H9 (cell line): Measurements from ENCODE around the gene ALPG. TPM values are rescaled to one million over a fixed set of nuclear protein-coding genes. Genes with fewer than 3 reads are reported as not detected.
"Not testable (repeated sequence)": the region's sequence is repeated elsewhere in the genome, so short reads cannot be mapped to it uniquely, and the experiment has no call there.

Source experiments
- DNase-seq: peaks from one replicate; pipeline ENCODE4 v3.0.0-alpha.2; 2017
- H2AFZ ChIP-seq: one replicate; pipeline ENCODE4 v1.6.1; 2013; ENCODE audit warnings: mild to moderate bottlenecking, low read length, control low read depth, moderate library complexity
- H2AK5ac ChIP-seq: 2 replicates; pipeline ENCODE4 v1.6.1; 2013; ENCODE audit warnings: low read length, control low read depth, mixed read lengths; ENCODE audit not compliant: insufficient read length
- H2BK120ac ChIP-seq: one replicate; pipeline ENCODE4 v1.6.1; 2013; ENCODE audit warnings: low read depth, mild to moderate bottlenecking, low read length, control low read depth, inconsistent platforms; ENCODE audit not compliant: poor library complexity, severe bottlenecking
- H2BK12ac ChIP-seq: 2 replicates; pipeline ENCODE4 v1.6.1; 2013; ENCODE audit warnings: low read length, control low read depth, mixed read lengths, low read depth; ENCODE audit not compliant: insufficient read length
- H2BK15ac ChIP-seq: 2 replicates; pipeline ENCODE4 v1.6.1; 2013; ENCODE audit warnings: low read depth, low read length, control low read depth
- H2BK20ac ChIP-seq: one replicate; pipeline ENCODE4 v1.6.1; 2013; ENCODE audit warnings: low read depth, mild to moderate bottlenecking, low read length, control low read depth, inconsistent platforms; ENCODE audit not compliant: poor library complexity, severe bottlenecking
- H2BK5ac ChIP-seq: 2 replicates; pipeline ENCODE4 v1.6.1; 2013; ENCODE audit warnings: low read length, control low read depth, mixed read lengths; ENCODE audit not compliant: insufficient read length
- H3K14ac ChIP-seq: 2 replicates; pipeline ENCODE4 v1.6.1; 2013; ENCODE audit warnings: low read length, control low read depth; ENCODE audit not compliant: insufficient read depth
- H3K18ac ChIP-seq: 2 replicates; pipeline ENCODE4 v1.6.1; 2013; ENCODE audit warnings: low read depth, mild to moderate bottlenecking, mixed read lengths, low read length, control low read depth; ENCODE audit not compliant: insufficient read length
- H3K23ac ChIP-seq: 2 replicates; pipeline ENCODE4 v1.6.1; 2013; ENCODE audit warnings: low read length, control low read depth, mixed read lengths, low read depth; ENCODE audit not compliant: insufficient read length
- H3K23me2 ChIP-seq: 2 replicates; pipeline ENCODE4 v1.6.1; 2013; ENCODE audit warnings: low read depth, mild to moderate bottlenecking, mixed read lengths, low read length, control low read depth; ENCODE audit not compliant: insufficient read length, poor library complexity, severe bottlenecking
- H3K27ac ChIP-seq: 2 replicates; pipeline ENCODE4 v1.5.1; 2013; ENCODE audit warnings: low read length, control low read depth, mixed read lengths, low read depth; ENCODE audit not compliant: insufficient read length
- H3K27me3 ChIP-seq: 2 replicates; pipeline ENCODE4 v1.6.1; 2013; ENCODE audit warnings: low read length, control low read depth, inconsistent platforms; ENCODE audit not compliant: insufficient read depth
- H3K4ac ChIP-seq: 2 replicates; pipeline ENCODE4 v1.6.1; 2013; ENCODE audit warnings: low read depth, mild to moderate bottlenecking, control low read depth, inconsistent platforms, low read length, moderate library complexity
- H3K4me1 ChIP-seq: 2 replicates; pipeline ENCODE4 v1.6.1; 2013; ENCODE audit warnings: low read length, control low read depth, inconsistent platforms; ENCODE audit not compliant: insufficient read depth
- H3K4me2 ChIP-seq: 2 replicates; pipeline ENCODE4 v1.6.1; 2013; ENCODE audit warnings: low read length, control low read depth, mixed read lengths; ENCODE audit not compliant: insufficient read length, insufficient read depth
- H3K56ac ChIP-seq: 2 replicates; pipeline ENCODE4 v1.6.1; 2013; ENCODE audit warnings: low read depth, mild to moderate bottlenecking, mixed read lengths, low read length, control low read depth; ENCODE audit not compliant: insufficient read length
- H3K79me1 ChIP-seq: 2 replicates; pipeline ENCODE4 v1.6.1; 2013; ENCODE audit warnings: low read depth, mild to moderate bottlenecking, moderate library complexity, low read length, control low read depth, inconsistent platforms; ENCODE audit not compliant: insufficient read depth, poor library complexity, severe bottlenecking
- H3K79me2 ChIP-seq: 2 replicates; pipeline ENCODE4 v1.6.1; 2013; ENCODE audit warnings: low read length, control low read depth, inconsistent platforms; ENCODE audit not compliant: insufficient read depth
- H3K9ac ChIP-seq: 2 replicates; pipeline ENCODE4 v1.6.1; 2013; ENCODE audit warnings: low read length, control low read depth, mixed read lengths; ENCODE audit not compliant: insufficient read length; ENCODE audit errors: extremely low read depth
- H3K9me3 ChIP-seq: one replicate; pipeline ENCODE4 v1.6.1; 2013; ENCODE audit warnings: low read depth, low read length, inconsistent platforms; ENCODE audit not compliant: control insufficient read depth
- H3T11ph ChIP-seq: one replicate; pipeline ENCODE4 v1.6.1; 2013; ENCODE audit warnings: mild to moderate bottlenecking, low read length, control low read depth, inconsistent platforms
- H4K20me1 ChIP-seq: one replicate; pipeline ENCODE4 v1.6.1; 2013; ENCODE audit not compliant: control insufficient read depth, insufficient read length, insufficient read depth
- H4K5ac ChIP-seq: 2 replicates; pipeline ENCODE4 v1.6.1; 2013; ENCODE audit warnings: low read depth, mild to moderate bottlenecking, mixed read lengths, low read length, control low read depth; ENCODE audit not compliant: insufficient read length
- H4K8ac ChIP-seq: replicated peaks from 2 replicates; pipeline ENCODE4 v1.6.1; 2013; ENCODE audit warnings: low read length, control low read depth, mixed read lengths, low read depth; ENCODE audit not compliant: insufficient read length
- H4K91ac ChIP-seq: 2 replicates; pipeline ENCODE4 v1.6.1; 2013; ENCODE audit warnings: low read depth, mild to moderate bottlenecking, moderate library complexity, mixed read lengths, low read length, control low read depth; ENCODE audit not compliant: insufficient read length
- H3K27ac Mint-ChIP-seq, 3 experiments: 2 replicates in 2 of 3; 3 replicates in 1 of 3; pipeline ENCODE4 v1.8.0; 2020 to 2021; ENCODE audit warnings: mixed read lengths in 3 of 3, mild to moderate bottlenecking in 1 of 3, moderate library complexity in 1 of 3
- H3K27me3 Mint-ChIP-seq: 2 replicates; pipeline ENCODE4 v1.8.0; 2021; ENCODE audit warnings: low read depth, mild to moderate bottlenecking, moderate library complexity, mixed read lengths
- H3K36me3 Mint-ChIP-seq, 3 experiments: 2 replicates in 2 of 3; 3 replicates in 1 of 3; pipeline ENCODE4 v1.8.0; 2020 to 2021; ENCODE audit warnings: low read depth in 3 of 3, mixed read lengths in 3 of 3; ENCODE audit not compliant: insufficient read depth in 1 of 3
- H3K4me1 Mint-ChIP-seq, 2 experiments: 2 replicates each; pipeline ENCODE4 v1.8.0; 2020; ENCODE audit warnings: mixed read lengths in 2 of 2
- H3K4me3 Mint-ChIP-seq, 2 experiments: 2 replicates in 1 of 2; 3 replicates in 1 of 2; pipeline ENCODE4 v1.8.0; 2020 to 2021; ENCODE audit warnings: mild to moderate bottlenecking in 2 of 2, mixed read lengths in 2 of 2, moderate library complexity in 1 of 2
- H3K9me3 Mint-ChIP-seq, 2 experiments: 2 replicates in 1 of 2; 3 replicates in 1 of 2; pipeline ENCODE4 v1.8.0; 2020; ENCODE audit warnings: mild to moderate bottlenecking in 2 of 2, mixed read lengths in 2 of 2, moderate library complexity in 1 of 2
- WGBS: extraction: QIAGEN DNeasy Blood & Tissue Kit; methylation state at CpG from one replicate; pipeline ENCODE4 v1.1.7; 2013; ENCODE audit warnings: missing lambda C conversion rate, low lambda C conversion rate, mixed read lengths; ENCODE audit not compliant: insufficient read length; ENCODE audit errors: extremely low coverage; 5-methylcytosine and 5-hydroxymethylcytosine counted together
- total RNA-seq: library from RNA; stranded (reverse); gene quantifications from 2 replicates; pipeline ENCODE4 v1.2.1, GENCODE V29; 2021
- TF ChIP-seq, protein P1 (sequence below): fragments of 200-600 bp; sonication (generic); conservative IDR thresholded peaks from 3 replicates; pipeline ENCODE4 v1.8.0; 2021; ENCODE audit warnings: antibody characterized with exemption, mild to moderate bottlenecking

The ALPG gene
- total RNA-seq, 1 experiment from 2014 or later: 1.3 TPM

DNA sequence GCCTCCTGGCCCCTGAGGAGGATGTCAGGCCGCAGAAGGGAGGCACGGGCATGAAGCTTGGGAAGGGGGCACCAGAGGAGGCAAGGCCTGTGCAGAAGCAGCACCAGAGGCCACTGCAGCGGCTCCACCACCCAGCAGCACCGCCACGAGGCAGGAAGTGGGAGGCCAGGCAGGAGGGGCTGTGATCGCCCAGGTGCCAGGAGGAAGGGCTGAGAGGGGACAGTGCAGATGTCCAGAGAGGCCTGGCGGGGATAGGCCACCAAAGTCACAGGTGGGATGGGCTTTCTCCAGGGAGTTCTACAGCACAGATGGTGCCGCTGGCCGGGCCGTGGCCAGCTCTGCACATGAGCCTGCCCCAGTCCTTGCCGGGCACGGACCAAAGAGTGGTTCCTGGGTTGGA is 43.3 kb downstream of the ALPG start:
- Histone ChIP-seq H3K23ac (no peak overlapping the region), H3K79me1 (no peaks in the 10 kb centered on the region), H2AK5ac (no peak overlapping the region), H3K14ac (no peak overlapping the region), H4K5ac (no peak overlapping the region), H3K18ac (no peak overlapping the region), H3T11ph (no peak overlapping the region), H3K79me2 (no peaks in the 10 kb centered on the region), H3K27ac (no peak overlapping the region), H3K4me2 (no peak overlapping the region), H2BK120ac (no peak overlapping the region), H3K4ac (no peak overlapping the region), H2BK12ac (no peak overlapping the region), H3K4me1 (no peaks in the 10 kb centered on the region), H3K23me2 (no peaks in the 10 kb centered on the region), H3K56ac (no peak overlapping the region), H4K8ac (no peak overlapping the region), H4K20me1 (no peaks in the 10 kb centered on the region), H3K27me3 (no peaks in the 10 kb centered on the region), H3K9ac (no peak overlapping the region), H2BK20ac (no peak overlapping the region), H2AFZ (no peak overlapping the region), H3K9me3 (no peaks in the 10 kb centered on the region), H2BK5ac (no peak overlapping the region), H2BK15ac (no peak overlapping the region), H4K91ac (no peak overlapping the region)
- no peaks in the 10 kb centered on the region for H3K4me1 Mint-ChIP-seq
- no peak overlapping the region for H3K27ac Mint-ChIP-seq
- no peaks in the 10 kb centered on the region for H3K36me3 Mint-ChIP-seq
- WGBS: no CpG with 5 or more reads among the region's 12 CpGs
- H3K4me3 Mint-ChIP-seq: no peak overlapping the region
- DNase-seq: peak; percentile 61
- H3K9me3 Mint-ChIP-seq: no peaks in the 10 kb centered on the region
- peaks cover 13% of the 10 kb centered on the region for H3K27me3 Mint-ChIP-seq
- TF ChIP-seq, protein P1, sequence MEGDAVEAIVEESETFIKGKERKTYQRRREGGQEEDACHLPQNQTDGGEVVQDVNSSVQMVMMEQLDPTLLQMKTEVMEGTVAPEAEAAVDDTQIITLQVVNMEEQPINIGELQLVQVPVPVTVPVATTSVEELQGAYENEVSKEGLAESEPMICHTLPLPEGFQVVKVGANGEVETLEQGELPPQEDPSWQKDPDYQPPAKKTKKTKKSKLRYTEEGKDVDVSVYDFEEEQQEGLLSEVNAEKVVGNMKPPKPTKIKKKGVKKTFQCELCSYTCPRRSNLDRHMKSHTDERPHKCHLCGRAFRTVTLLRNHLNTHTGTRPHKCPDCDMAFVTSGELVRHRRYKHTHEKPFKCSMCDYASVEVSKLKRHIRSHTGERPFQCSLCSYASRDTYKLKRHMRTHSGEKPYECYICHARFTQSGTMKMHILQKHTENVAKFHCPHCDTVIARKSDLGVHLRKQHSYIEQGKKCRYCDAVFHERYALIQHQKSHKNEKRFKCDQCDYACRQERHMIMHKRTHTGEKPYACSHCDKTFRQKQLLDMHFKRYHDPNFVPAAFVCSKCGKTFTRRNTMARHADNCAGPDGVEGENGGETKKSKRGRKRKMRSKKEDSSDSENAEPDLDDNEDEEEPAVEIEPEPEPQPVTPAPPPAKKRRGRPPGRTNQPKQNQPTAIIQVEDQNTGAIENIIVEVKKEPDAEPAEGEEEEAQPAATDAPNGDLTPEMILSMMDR: no peak

GRCh38 chr2:232451645-232452044 is 45.0 kb downstream of the ALPG start:
- H3K4me1 Mint-ChIP-seq, H3K56ac ChIP-seq, H3K9me3 ChIP-seq, H3K14ac ChIP-seq, H4K8ac ChIP-seq, H3K27me3 ChIP-seq, H2AFZ ChIP-seq, H4K91ac ChIP-seq, H2BK20ac ChIP-seq, H3K23ac ChIP-seq, H2BK12ac ChIP-seq, H3T11ph ChIP-seq, H3K4ac ChIP-seq, H3K4me3 Mint-ChIP-seq, H3K36me3 Mint-ChIP-seq, H3K9me3 Mint-ChIP-seq, H3K79me1 ChIP-seq, H3K9ac ChIP-seq, H4K5ac ChIP-seq, H3K4me1 ChIP-seq, H3K23me2 ChIP-seq, H3K4me2 ChIP-seq, DNase-seq, H2BK15ac ChIP-seq, H4K20me1 ChIP-seq, H3K27ac ChIP-seq, H3K79me2 ChIP-seq, H2AK5ac ChIP-seq, H2BK5ac ChIP-seq, H2BK120ac ChIP-seq, H3K27ac Mint-ChIP-seq, H3K18ac ChIP-seq: not testable (repeated sequence)
- H3K27me3 Mint-ChIP-seq: peaks cover 15% of the 10 kb centered on the region
- no CpG with 5 or more reads among the region's 3 CpGs for WGBS
